BJ (cell line): Measurements from ENCODE around the gene KLRC4. TPM values are rescaled to one million over a fixed set of nuclear protein-coding genes. Genes with fewer than 3 reads are reported as not detected.

Experiments used
- CTCF ChIA-PET: fragments of 350-600 bp; formaldehyde crosslinking; extraction: SDS; loops from one replicate; lab custom pipeline; 2021; ENCODE audit warnings: antibody characterized with exemption, inconsistent platforms; lab: Yijun Ruan, JAX
- POLR2A ChIA-PET: fragments of 300-600 bp; sonication (Branson Sonifier 250); formaldehyde crosslinking; extraction: SDS; loops from one replicate; lab custom pipeline; 2021; ENCODE audit warnings: antibody characterized with exemption; lab: Charles Lee
- DNase-seq: peaks from one replicate; pipeline ENCODE4 v3.0.0-alpha.2; 2011; ENCODE audit warnings: low read depth
- H3K27me3 ChIP-seq: 2 replicates; pipeline ENCODE4 v1.6.0; 2011; ENCODE audit warnings: low read length; ENCODE audit not compliant: control insufficient read depth, insufficient read depth
- H3K36me3 ChIP-seq: 2 replicates; pipeline ENCODE4 v1.5.1; 2011; ENCODE audit warnings: low read length; ENCODE audit not compliant: control insufficient read depth, insufficient read depth
- H3K4me3 ChIP-seq: 2 replicates; pipeline ENCODE4 v1.5.1; 2011; ENCODE audit warnings: low read depth, mild to moderate bottlenecking, control low read depth, low read length
- CTCF ChIP-seq: IDR thresholded peaks from 2 replicates; pipeline ENCODE4 v1.5.1; 2011; ENCODE audit warnings: low read depth, mild to moderate bottlenecking, control low read depth, inconsistent platforms, low read length, moderate library complexity; ENCODE audit not compliant: insufficient read depth
- polyA plus RNA-seq: library from polyadenylated mRNA; depleted of rRNA; stranded (reverse); fragments of >200 nt; gene quantifications from 2 replicates; pipeline ENCODE4 v1.2.3, GENCODE V29; 2011

The KLRC4 gene
- polyA plus RNA-seq, 1 experiment: not detected

- CTCF ChIA-PET: interaction anchor here (0.6 to 2.6 kb wide), 9 partner anchors 10 to 385 kb away, joined by 3 to 9 read pairs (median 3); no protein-coding TSS in a partner anchor
Measured at GRCh38 chr12:10364815-10365622, 44.5 kb downstream of the KLRC4 start.

GRCh38 chr12:10363914-10364814 lies 45.4 kb downstream of the KLRC4 start:
- Histone ChIP-seq H3K4me3 (peak overlapping the region; percentile 49), H3K27me3 (no peaks in the 10 kb centered on the region), H3K36me3 (no peaks in the 10 kb centered on the region)
- no peak for DNase-seq
- ChIA-PET POLR2A (interaction anchor here (0.6 kb wide), 4 partner anchors 23 to 332 kb away, joined by 3 to 7 read pairs (median 4); no protein-coding TSS in a partner anchor), CTCF (no interaction called here)
- no peak for TF ChIP-seq CTCF

More at GRCh38 chr12:10364815-10365622, 44.5 kb downstream of the KLRC4 start:
- TF ChIP-seq CTCF: no peak
- POLR2A ChIA-PET: interaction anchor here (0.6 kb wide), 4 partner anchors 22 to 333 kb away, joined by 3 to 7 read pairs (median 4); no protein-coding TSS in a partner anchor
- Histone ChIP-seq H3K4me3 (peak overlapping the region; percentile 49), H3K27me3 (no peaks in the 10 kb centered on the region), H3K36me3 (no peaks in the 10 kb centered on the region)
- no peak for DNase-seq

GRCh38 chr12:10363658-10363913 lies 46.0 kb downstream of the KLRC4 start:
- CTCF ChIA-PET: interaction anchor here (0.6 kb wide), 1 partner anchor 13 kb away, joined by 3 read pairs; no protein-coding TSS in a partner anchor
- TF ChIP-seq CTCF: no peak
- POLR2A ChIA-PET: no interaction called here
- Histone ChIP-seq H3K4me3 (no peak overlapping the region), H3K27me3 (no peaks in the 10 kb centered on the region), H3K36me3 (no peaks in the 10 kb centered on the region)
- no peak for DNase-seq

- no peaks in the 10 kb centered on the region for H3K36me3 ChIP-seq
- no peaks in the 10 kb centered on the region for H3K27me3 ChIP-seq
- no peak for TF ChIP-seq CTCF
- DNase-seq: no peak
- ChIA-PET CTCF (interaction anchor here (0.6 kb wide), 1 partner anchor 12 kb away, joined by 3 read pairs; no protein-coding TSS in a partner anchor), POLR2A (no interaction called here)
- no peak overlapping the region for H3K4me3 ChIP-seq
Measured at GRCh38 chr12:10362828-10363657, 46.5 kb downstream of the KLRC4 start.
